ENCODE results near the gene FILIP1L. TPM values are rescaled to one million over a fixed set of nuclear protein-coding genes. Genes with fewer than 3 reads are reported as not detected.

FILIP1L gene
- total and polyA plus RNA-seq, 2 of the 4 experiments (the other 2 are of a cell fraction) = 11.5 to 19.9 TPM

GRCh38 chr3:99965077-99965476 lies 149.2 kb downstream of the FILIP1L start:
- H4K8ac ChIP-seq (ENCODE audit: low read depth in 2 of 2, low read length in 2 of 2) = no peak overlapping the region
- TF ChIP-seq CEBPB (IDR thresholded peaks at IDR 0.05; ENCODE audit: low read depth, low read length) (peak; percentile 79), ELK1 (IDR thresholded peaks at IDR 0.05; ENCODE audit: borderline replicate concordance, low read depth, low read length) (no peak), MXI1 (IDR thresholded peaks at IDR 0.05; ENCODE audit: borderline replicate concordance, low read depth, low read length) (no peak), RCOR1 (IDR thresholded peaks at IDR 0.05; ENCODE audit: insufficient replicate concordance, low read length) (no peak), NFE2L2 (IDR thresholded peaks at IDR 0.05; ENCODE audit: low read depth, low read length) (no peak)
- peak overlapping the region; percentile 40; the same call in 1 of the 2 replicates for H2BK120ac ChIP-seq (ENCODE audit: low read depth, low read length)
- DNase-seq (peak; percentile 74), ATAC-seq (ENCODE audit: low read depth) (no peak)
- H4K20me1 ChIP-seq (ENCODE audit: insufficient read depth, low read length) = no peaks in the 10 kb centered on the region
- peaks cover 15 to 22% of the 10 kb centered on the region in 2 experiments; a peak in 3 of 4 replicates for H3K79me1 ChIP-seq (ENCODE audit: low read depth in 1 of 2, low read length in 2 of 2)
- no peak overlapping the region for H3K56ac ChIP-seq (ENCODE audit: extremely low read depth, insufficient read depth, low read length)
- no peak overlapping the region for H3K9ac ChIP-seq (ENCODE audit: low read depth, low read length)
- H3K27me3 ChIP-seq (ENCODE audit: control insufficient read depth, insufficient read depth, low read length) = no peaks in the 10 kb centered on the region
- no peak overlapping the region; the same call in 1 of the 3 replicates for H2BK15ac ChIP-seq (ENCODE audit: low read depth, low read length)
- H4K91ac ChIP-seq (ENCODE audit: insufficient read depth, low read depth, low read length) = peak overlapping the region; percentile 64
- CTCF ChIA-PET = no interaction called here
- H3K4me3 ChIP-seq (ENCODE audit: insufficient read depth, low read depth, low read length) = no peak overlapping the region
- BruUV-seq (replicated peaks) = no TSS peak
- no peak overlapping the region for H3K4me2 ChIP-seq (ENCODE audit: low read depth, low read length)
- peak overlapping the region; percentile 28 for H2BK5ac ChIP-seq (ENCODE audit: low read depth, low read length, poor library complexity, severe bottlenecking)
- H3K4me1 ChIP-seq (ENCODE audit: control insufficient read depth, insufficient read depth, low read length) = peaks cover 19% of the 10 kb centered on the region
- in situ Hi-C loops (cut with MboI; ENCODE audit: low sequenced_read_pairs) (loop anchor here (25.0 kb wide), 1 partner anchor 97 kb away; no protein-coding TSS in a partner anchor), dilution Hi-C loops (cut with HindIII; ENCODE audit: low sequenced_read_pairs, unreplicated experiment) (no loop called here), intact Hi-C loops (cut with micrococcal nuclease) (no loop called here)
- no peak overlapping the region for H2AK9ac ChIP-seq (replicated peaks; ENCODE audit: low read depth, low read length, poor library complexity)
- no CpG with 5 or more reads among the region's 1 CpG for WGBS, 2 experiments (ENCODE audit: extremely low coverage in 2 of 2, insufficient read length in 1 of 2)
- peak overlapping the region; percentile 19; the same call in 1 of the 2 replicates for H3K18ac ChIP-seq (ENCODE audit: low read depth, low read length)
- H3K27ac ChIP-seq (ENCODE audit: insufficient read depth, low read length) = no peak overlapping the region
- no peaks in the 10 kb centered on the region for H3K36me3 ChIP-seq (ENCODE audit: control insufficient read depth, insufficient read depth, low read length)
- peak overlapping the region; percentile 26; the same call in 1 of the 2 replicates for H2AK5ac ChIP-seq (ENCODE audit: low read depth, low read length)
- POLR2A ChIA-PET (ENCODE audit: unreplicated experiment) = no interaction called here
- no peak overlapping the region; the same call in 1 of the 2 replicates for H4K5ac ChIP-seq (ENCODE audit: low read depth, low read length)
- peaks cover 9% of the 10 kb centered on the region for H3K9me1 ChIP-seq (ENCODE audit: insufficient read depth, low read length)
- peak overlapping the region; percentile 59 for H3K4ac ChIP-seq (ENCODE audit: low read depth, low read length)
- H2AFZ ChIP-seq (replicated peaks; ENCODE audit: low read length, poor library complexity) = no peak overlapping the region
- no peak overlapping the region for H3K23ac ChIP-seq (ENCODE audit: low read depth, low read length)
- peak overlapping the region; percentile 58; the same call in 1 of the 2 replicates for H2BK20ac ChIP-seq (ENCODE audit: low read depth, low read length)
- peak overlapping the region; percentile 54; the same call in 1 of the 2 replicates for H3K14ac ChIP-seq (replicated peaks; ENCODE audit: low read depth, low read length)
- no peaks in the 10 kb centered on the region for H3K9me3 ChIP-seq (ENCODE audit: control insufficient read depth, insufficient read depth, low read length)

Measured in IMR-90 (cell line).